HEK293 (cell line): Measurements from ENCODE around the gene INHBB.

Experiments
- CTCF ChIA-PET: fragments of 350-600 bp; formaldehyde crosslinking; extraction: SDS; loops from one replicate; lab custom pipeline; 2021; ENCODE audit warnings: antibody characterized with exemption; lab: Yijun Ruan, JAX
- POLR2A ChIA-PET: fragments of 300-600 bp; formaldehyde crosslinking; extraction: SDS; loops from one replicate; lab custom pipeline; 2020; ENCODE audit warnings: antibody characterized with exemption, inconsistent platforms; lab: Yijun Ruan, JAX
- H3K27ac ChIP-seq: fragments of 200-500 bp; sonication (Bioruptor generic); 2 replicates; pipeline ENCODE4 v1.5.1; 2014; ENCODE audit warnings: low read depth, low read length, control low read depth, inconsistent platforms; ENCODE audit errors: extremely low read depth
- H3K36me3 ChIP-seq, 2 experiments: fragments of 200-500 bp in 1 of 2; sonication (Bioruptor generic) in 1 of 2; 1 replicate in 1 of 2; 2 replicates in 1 of 2; pipeline ENCODE4 v1.5.1; 2014 to 2017; ENCODE audit warnings: inconsistent platforms in 2 of 2, low read length in 2 of 2; ENCODE audit not compliant: control insufficient read depth in 2 of 2, insufficient read depth in 1 of 2
- H3K4me1 ChIP-seq: fragments of 200-500 bp; sonication (Bioruptor generic); 2 replicates; pipeline ENCODE4 v1.5.1; 2014; ENCODE audit warnings: mild to moderate bottlenecking, low read length, inconsistent platforms; ENCODE audit not compliant: control insufficient read depth, insufficient read depth
- H3K4me3 ChIP-seq: 2 replicates; pipeline ENCODE4 v1.5.1; 2011; ENCODE audit warnings: low read depth, mild to moderate bottlenecking, control low read depth, low read length, moderate library complexity
- H3K9me3 ChIP-seq: fragments of 200-500 bp; sonication (Bioruptor generic); 2 replicates; pipeline ENCODE4 v1.5.1; 2014; ENCODE audit warnings: low read depth, low read length, inconsistent platforms; ENCODE audit not compliant: control insufficient read depth, insufficient read depth
- IKZF3 ChIP-seq: fragments of 450-650 bp; IDR thresholded peaks from 2 replicates; pipeline ENCODE4 v1.5.0; 2018; ENCODE audit warnings: missing biosample characterization, mild to moderate bottlenecking, missing genetic modification characterization, moderate library complexity
- KLF8 ChIP-seq: fragments of 450-650 bp; formaldehyde crosslinking; IDR thresholded peaks from 2 replicates; pipeline ENCODE4 v1.5.1; 2016; ENCODE audit warnings: missing biosample characterization, missing genetic modification characterization
- KLF9 ChIP-seq: fragments of 450-650 bp; formaldehyde crosslinking; IDR thresholded peaks from 2 replicates; pipeline ENCODE4 v1.5.1; 2016; ENCODE audit warnings: missing biosample characterization, missing genetic modification characterization, low read depth
- SCRT1 ChIP-seq: fragments of 450-650 bp; formaldehyde crosslinking; IDR thresholded peaks from 2 replicates; pipeline ENCODE4 v1.5.1; 2016; ENCODE audit warnings: missing biosample characterization, missing genetic modification characterization, borderline replicate concordance
- ZFHX2 ChIP-seq: fragments of 450-650 bp; formaldehyde crosslinking; conservative IDR thresholded peaks from 2 replicates; pipeline ENCODE4 v1.5.1; 2016; ENCODE audit warnings: missing biosample characterization, missing genetic modification characterization
- ZNF132 ChIP-seq: fragments of 450-650 bp; formaldehyde crosslinking; IDR thresholded peaks from 2 replicates; pipeline ENCODE4 v1.5.1; 2017; ENCODE audit warnings: missing biosample characterization, missing genetic modification characterization, borderline replicate concordance
- ZNF19 ChIP-seq: fragments of 450-650 bp; formaldehyde crosslinking; IDR thresholded peaks from 2 replicates; pipeline ENCODE4; 2016; ENCODE audit warnings: missing biosample characterization, missing genetic modification characterization, low read depth
- ZNF24 ChIP-seq: fragments of 450-650 bp; formaldehyde crosslinking; IDR thresholded peaks from 2 replicates; pipeline ENCODE4 v1.5.1; 2016; ENCODE audit warnings: missing biosample characterization, missing genetic modification characterization
- ZNF776 ChIP-seq: fragments of 450-650 bp; formaldehyde crosslinking; IDR thresholded peaks from 2 replicates; pipeline ENCODE4 v1.5.0; 2017; ENCODE audit warnings: missing biosample characterization, missing genetic modification characterization, borderline replicate concordance
- TF ChIP-seq, protein P1 (sequence below): fragments of 450-650 bp; formaldehyde crosslinking; IDR thresholded peaks from 2 replicates; pipeline ENCODE4 v1.5.1; 2016; ENCODE audit warnings: missing biosample characterization, missing genetic modification characterization
- TF ChIP-seq, protein P2 (sequence below): fragments of 450-650 bp; formaldehyde crosslinking; IDR thresholded peaks from 2 replicates; pipeline ENCODE4 v1.5.1; 2016; ENCODE audit warnings: missing biosample characterization, missing genetic modification characterization
- TF ChIP-seq, protein P3 (sequence below): fragments of 450-650 bp; formaldehyde crosslinking; IDR thresholded peaks from 2 replicates; pipeline ENCODE4 v1.5.1; 2016; ENCODE audit warnings: missing biosample characterization, missing genetic modification characterization
- TF ChIP-seq, protein P4 (sequence below): IDR thresholded peaks from 2 replicates; pipeline ENCODE4 v1.6.1; 2011; ENCODE audit warnings: mild to moderate bottlenecking, low read depth, low read length, borderline replicate concordance
- TF ChIP-seq, protein P5 (sequence below): fragments of 450-650 bp; formaldehyde crosslinking; IDR thresholded peaks from 2 replicates; pipeline ENCODE4 v1.5.1; 2016; ENCODE audit warnings: missing biosample characterization, missing genetic modification characterization, borderline replicate concordance
- TF ChIP-seq, protein P6 (sequence below): fragments of 450-650 bp; formaldehyde crosslinking; optimal IDR thresholded peaks from 2 replicates; pipeline ENCODE3; 2016; ENCODE audit warnings: missing biosample characterization, mild to moderate bottlenecking, missing genetic modification characterization

INHBB gene

DNA sequence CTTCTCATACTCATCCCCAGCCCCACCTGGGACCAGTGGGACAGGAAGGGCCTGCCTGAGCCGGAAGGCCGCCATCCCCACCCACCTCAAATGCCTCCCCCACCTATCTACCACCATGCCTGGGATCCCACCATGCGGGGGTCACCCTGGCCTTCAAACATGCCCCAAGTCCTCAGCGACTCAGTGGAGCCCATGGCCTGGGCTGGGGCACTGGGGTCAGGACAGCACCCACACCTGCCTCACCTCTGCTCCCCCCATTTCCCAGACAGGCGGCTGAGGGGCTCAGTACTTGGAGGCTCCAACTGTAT lies 7.6 kb downstream of the INHBB start:
- H3K4me3 ChIP-seq: no peak overlapping the region
- TF ChIP-seq IKZF3 (tag by site-specific recombination): no peak
- no peak for TF ChIP-seq ZNF776 (tag by site-specific recombination)
- TF ChIP-seq SCRT1 (tag by site-specific recombination): no peak
- TF ChIP-seq, protein P1, sequence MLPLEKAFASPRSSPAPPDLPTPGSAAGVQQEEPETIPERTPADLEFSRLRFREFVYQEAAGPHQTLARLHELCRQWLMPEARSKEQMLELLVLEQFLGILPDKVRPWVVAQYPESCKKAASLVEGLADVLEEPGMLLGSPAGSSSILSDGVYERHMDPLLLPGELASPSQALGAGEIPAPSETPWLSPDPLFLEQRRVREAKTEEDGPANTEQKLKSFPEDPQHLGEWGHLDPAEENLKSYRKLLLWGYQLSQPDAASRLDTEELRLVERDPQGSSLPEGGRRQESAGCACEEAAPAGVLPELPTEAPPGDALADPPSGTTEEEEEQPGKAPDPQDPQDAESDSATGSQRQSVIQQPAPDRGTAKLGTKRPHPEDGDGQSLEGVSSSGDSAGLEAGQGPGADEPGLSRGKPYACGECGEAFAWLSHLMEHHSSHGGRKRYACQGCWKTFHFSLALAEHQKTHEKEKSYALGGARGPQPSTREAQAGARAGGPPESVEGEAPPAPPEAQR (tag by site-specific recombination): no peak
- TF ChIP-seq, protein P2, sequence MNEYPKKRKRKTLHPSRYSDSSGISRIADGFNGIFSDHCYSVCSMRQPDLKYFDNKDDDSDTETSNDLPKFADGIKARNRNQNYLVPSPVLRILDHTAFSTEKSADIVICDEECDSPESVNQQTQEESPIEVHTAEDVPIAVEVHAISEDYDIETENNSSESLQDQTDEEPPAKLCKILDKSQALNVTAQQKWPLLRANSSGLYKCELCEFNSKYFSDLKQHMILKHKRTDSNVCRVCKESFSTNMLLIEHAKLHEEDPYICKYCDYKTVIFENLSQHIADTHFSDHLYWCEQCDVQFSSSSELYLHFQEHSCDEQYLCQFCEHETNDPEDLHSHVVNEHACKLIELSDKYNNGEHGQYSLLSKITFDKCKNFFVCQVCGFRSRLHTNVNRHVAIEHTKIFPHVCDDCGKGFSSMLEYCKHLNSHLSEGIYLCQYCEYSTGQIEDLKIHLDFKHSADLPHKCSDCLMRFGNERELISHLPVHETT: no peak
- TF ChIP-seq, protein P3, sequence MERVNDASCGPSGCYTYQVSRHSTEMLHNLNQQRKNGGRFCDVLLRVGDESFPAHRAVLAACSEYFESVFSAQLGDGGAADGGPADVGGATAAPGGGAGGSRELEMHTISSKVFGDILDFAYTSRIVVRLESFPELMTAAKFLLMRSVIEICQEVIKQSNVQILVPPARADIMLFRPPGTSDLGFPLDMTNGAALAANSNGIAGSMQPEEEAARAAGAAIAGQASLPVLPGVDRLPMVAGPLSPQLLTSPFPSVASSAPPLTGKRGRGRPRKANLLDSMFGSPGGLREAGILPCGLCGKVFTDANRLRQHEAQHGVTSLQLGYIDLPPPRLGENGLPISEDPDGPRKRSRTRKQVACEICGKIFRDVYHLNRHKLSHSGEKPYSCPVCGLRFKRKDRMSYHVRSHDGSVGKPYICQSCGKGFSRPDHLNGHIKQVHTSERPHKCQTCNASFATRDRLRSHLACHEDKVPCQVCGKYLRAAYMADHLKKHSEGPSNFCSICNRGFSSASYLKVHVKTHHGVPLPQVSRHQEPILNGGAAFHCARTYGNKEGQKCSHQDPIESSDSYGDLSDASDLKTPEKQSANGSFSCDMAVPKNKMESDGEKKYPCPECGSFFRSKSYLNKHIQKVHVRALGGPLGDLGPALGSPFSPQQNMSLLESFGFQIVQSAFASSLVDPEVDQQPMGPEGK (tag by site-specific recombination): no peak
- no peak for TF ChIP-seq ZFHX2
- peaks cover 0 to 23% of the 10 kb centered on the region in 2 experiments; a peak in 1 of 3 replicates for H3K36me3 ChIP-seq
- no peak overlapping the region for H3K27ac ChIP-seq
- H3K9me3 ChIP-seq: no peaks in the 10 kb centered on the region
- CTCF ChIA-PET: interaction anchor here (1.3 kb wide), 1 partner anchor 199 kb away, joined by 3 read pairs; no protein-coding TSS in a partner anchor
- peaks cover 2% of the 10 kb centered on the region for H3K4me1 ChIP-seq
- POLR2A ChIA-PET: no interaction called here

DNA sequence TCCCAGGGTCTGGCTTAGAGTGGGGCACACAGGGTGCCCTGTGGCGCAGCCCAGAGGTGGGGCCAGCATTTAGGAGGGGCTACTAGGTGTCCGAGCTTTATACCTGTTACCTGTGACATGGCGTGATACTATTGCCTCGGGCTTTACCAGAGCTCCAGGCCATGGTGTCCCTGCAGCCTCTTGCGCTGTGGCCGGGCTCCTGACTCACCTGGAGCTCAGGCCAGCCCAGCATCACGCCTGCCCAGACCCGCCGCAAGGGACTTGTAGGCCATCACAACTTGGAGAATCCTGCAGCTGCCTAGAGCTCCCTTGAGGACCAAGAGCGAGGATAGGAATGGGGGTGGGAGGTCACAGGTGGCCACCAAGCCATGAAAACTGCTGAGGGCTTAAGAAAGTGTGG lies 8.0 kb downstream of the INHBB start:
- Histone ChIP-seq H3K27ac (no peak overlapping the region), H3K4me3 (no peak overlapping the region), H3K36me3 (peaks cover 0 to 21% of the 10 kb centered on the region in 2 experiments; a peak in 1 of 3 replicates), H3K9me3 (no peaks in the 10 kb centered on the region), H3K4me1 (no peaks in the 10 kb centered on the region)
- ChIA-PET CTCF (interaction anchor here (1.3 kb wide), 1 partner anchor 199 kb away, joined by 3 read pairs; no protein-coding TSS in a partner anchor), POLR2A (no interaction called here)
- TF ChIP-seq, protein P4, sequence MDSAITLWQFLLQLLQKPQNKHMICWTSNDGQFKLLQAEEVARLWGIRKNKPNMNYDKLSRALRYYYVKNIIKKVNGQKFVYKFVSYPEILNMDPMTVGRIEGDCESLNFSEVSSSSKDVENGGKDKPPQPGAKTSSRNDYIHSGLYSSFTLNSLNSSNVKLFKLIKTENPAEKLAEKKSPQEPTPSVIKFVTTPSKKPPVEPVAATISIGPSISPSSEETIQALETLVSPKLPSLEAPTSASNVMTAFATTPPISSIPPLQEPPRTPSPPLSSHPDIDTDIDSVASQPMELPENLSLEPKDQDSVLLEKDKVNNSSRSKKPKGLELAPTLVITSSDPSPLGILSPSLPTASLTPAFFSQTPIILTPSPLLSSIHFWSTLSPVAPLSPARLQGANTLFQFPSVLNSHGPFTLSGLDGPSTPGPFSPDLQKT: no peak
- TF ChIP-seq KLF8 (no peak), ZNF24 (tag by site-specific recombination) (no peak), KLF9 (tag by site-specific recombination) (no peak), ZNF132 (tag by site-specific recombination) (no peak), ZNF776 (tag by site-specific recombination) (no peak), ZNF19 (tag by site-specific recombination) (no peak)
- TF ChIP-seq, protein P3 (tag by site-specific recombination): no peak
- TF ChIP-seq, protein P5, sequence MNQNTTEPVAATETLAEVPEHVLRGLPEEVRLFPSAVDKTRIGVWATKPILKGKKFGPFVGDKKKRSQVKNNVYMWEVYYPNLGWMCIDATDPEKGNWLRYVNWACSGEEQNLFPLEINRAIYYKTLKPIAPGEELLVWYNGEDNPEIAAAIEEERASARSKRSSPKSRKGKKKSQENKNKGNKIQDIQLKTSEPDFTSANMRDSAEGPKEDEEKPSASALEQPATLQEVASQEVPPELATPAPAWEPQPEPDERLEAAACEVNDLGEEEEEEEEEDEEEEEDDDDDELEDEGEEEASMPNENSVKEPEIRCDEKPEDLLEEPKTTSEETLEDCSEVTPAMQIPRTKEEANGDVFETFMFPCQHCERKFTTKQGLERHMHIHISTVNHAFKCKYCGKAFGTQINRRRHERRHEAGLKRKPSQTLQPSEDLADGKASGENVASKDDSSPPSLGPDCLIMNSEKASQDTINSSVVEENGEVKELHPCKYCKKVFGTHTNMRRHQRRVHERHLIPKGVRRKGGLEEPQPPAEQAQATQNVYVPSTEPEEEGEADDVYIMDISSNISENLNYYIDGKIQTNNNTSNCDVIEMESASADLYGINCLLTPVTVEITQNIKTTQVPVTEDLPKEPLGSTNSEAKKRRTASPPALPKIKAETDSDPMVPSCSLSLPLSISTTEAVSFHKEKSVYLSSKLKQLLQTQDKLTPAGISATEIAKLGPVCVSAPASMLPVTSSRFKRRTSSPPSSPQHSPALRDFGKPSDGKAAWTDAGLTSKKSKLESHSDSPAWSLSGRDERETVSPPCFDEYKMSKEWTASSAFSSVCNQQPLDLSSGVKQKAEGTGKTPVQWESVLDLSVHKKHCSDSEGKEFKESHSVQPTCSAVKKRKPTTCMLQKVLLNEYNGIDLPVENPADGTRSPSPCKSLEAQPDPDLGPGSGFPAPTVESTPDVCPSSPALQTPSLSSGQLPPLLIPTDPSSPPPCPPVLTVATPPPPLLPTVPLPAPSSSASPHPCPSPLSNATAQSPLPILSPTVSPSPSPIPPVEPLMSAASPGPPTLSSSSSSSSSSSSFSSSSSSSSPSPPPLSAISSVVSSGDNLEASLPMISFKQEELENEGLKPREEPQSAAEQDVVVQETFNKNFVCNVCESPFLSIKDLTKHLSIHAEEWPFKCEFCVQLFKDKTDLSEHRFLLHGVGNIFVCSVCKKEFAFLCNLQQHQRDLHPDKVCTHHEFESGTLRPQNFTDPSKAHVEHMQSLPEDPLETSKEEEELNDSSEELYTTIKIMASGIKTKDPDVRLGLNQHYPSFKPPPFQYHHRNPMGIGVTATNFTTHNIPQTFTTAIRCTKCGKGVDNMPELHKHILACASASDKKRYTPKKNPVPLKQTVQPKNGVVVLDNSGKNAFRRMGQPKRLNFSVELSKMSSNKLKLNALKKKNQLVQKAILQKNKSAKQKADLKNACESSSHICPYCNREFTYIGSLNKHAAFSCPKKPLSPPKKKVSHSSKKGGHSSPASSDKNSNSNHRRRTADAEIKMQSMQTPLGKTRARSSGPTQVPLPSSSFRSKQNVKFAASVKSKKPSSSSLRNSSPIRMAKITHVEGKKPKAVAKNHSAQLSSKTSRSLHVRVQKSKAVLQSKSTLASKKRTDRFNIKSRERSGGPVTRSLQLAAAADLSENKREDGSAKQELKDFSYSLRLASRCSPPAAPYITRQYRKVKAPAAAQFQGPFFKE: no peak
- TF ChIP-seq, protein P6, sequence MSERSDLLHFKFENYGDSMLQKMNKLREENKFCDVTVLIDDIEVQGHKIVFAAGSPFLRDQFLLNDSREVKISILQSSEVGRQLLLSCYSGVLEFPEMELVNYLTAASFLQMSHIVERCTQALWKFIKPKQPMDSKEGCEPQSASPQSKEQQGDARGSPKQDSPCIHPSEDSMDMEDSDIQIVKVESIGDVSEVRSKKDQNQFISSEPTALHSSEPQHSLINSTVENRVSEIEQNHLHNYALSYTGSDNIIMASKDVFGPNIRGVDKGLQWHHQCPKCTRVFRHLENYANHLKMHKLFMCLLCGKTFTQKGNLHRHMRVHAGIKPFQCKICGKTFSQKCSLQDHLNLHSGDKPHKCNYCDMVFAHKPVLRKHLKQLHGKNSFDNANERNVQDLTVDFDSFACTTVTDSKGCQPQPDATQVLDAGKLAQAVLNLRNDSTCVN (tag by site-specific recombination): no peak
